Testis (tissue), 3 donors: ENCODE results near the gene KLHL3. TPM values are rescaled to one million over a fixed set of nuclear protein-coding genes. Genes with fewer than 3 reads are reported as not detected.

ENCODE experiments used
- DNase-seq: peaks from one replicate; pipeline ENCODE4 v3.0.0-alpha.2; 2019
- H3K27ac ChIP-seq, 2 donors: fragments of 200-600 bp; sonication (generic); one replicate each; pipeline ENCODE4 v1.5.1; 2019
- H3K27me3 ChIP-seq: fragments of 200-600 bp; sonication (generic); one replicate; pipeline ENCODE4 v1.5.1; 2019
- H3K36me3 ChIP-seq: fragments of 200-600 bp; sonication (generic); one replicate; pipeline ENCODE4 v1.5.1; 2017; ENCODE audit warnings: low read depth; ENCODE audit errors: missing control alignments
- H3K4me1 ChIP-seq: fragments of 200-600 bp; sonication (generic); one replicate; pipeline ENCODE4 v1.5.1; 2019
- H3K4me3 ChIP-seq, 2 donors: fragments of 200-600 bp; sonication (generic); one replicate each; pipeline ENCODE4 v1.5.1; 2017 to 2019
- H3K9me3 ChIP-seq: fragments of 200-600 bp; sonication (generic); one replicate; pipeline ENCODE4 v1.5.1; 2017
- CTCF ChIP-seq, 3 experiments: fragments of 450-650 bp in 2 of 3; fragments of 200-600 bp in 1 of 3; sonication (generic) in 1 of 3; IDR thresholded peaks; one replicate each; pipeline ENCODE4 v1.5.1; 2016 to 2019; ENCODE audit warnings: antibody characterized with exemption in 3 of 3, mild to moderate bottlenecking in 2 of 3, moderate library complexity in 1 of 3
- POLR2A ChIP-seq: fragments of 450-650 bp; IDR thresholded peaks from one replicate; pipeline ENCODE4 v1.6.1; 2017; ENCODE audit warnings: antibody characterized with exemption, mild to moderate bottlenecking, moderate library complexity
- WGBS, 2 donors: methylation state at CpG; one replicate each; pipeline ENCODE4 v1.1.5; 2018; 5-methylcytosine and 5-hydroxymethylcytosine counted together
- intact Hi-C: fragments of 100-400 bp; cut with DNase I; formaldehyde crosslinking; loops from one replicate; pipeline ENCODE4 v1.15.1; 2023; ENCODE audit warnings: low total_unique reads
- polyA plus RNA-seq: library from polyadenylated mRNA; stranded (reverse); fragments of 350-450 nt; fragmentation: Illumina TruSeq; extraction: RNeasy Lipid Tissue Mini Kit (QIAGEN cat#74804); gene quantifications from one replicate; pipeline ENCODE4 v1.2.3, GENCODE V29; 2014; ENCODE audit warnings: low read depth, low replicate concordance; ENCODE audit not compliant: insufficient read depth
- total RNA-seq, 2 donors: library from RNA; depleted of rRNA; stranded (reverse); fragments of >200 nt; gene quantifications; one replicate each; pipeline ENCODE4 v1.2.3, GENCODE V29; 2016

The KLHL3 gene
- total and polyA plus RNA-seq, 3 donors from 2014 or later: 13.7 to 35.0 (median 26.2) TPM

DNA sequence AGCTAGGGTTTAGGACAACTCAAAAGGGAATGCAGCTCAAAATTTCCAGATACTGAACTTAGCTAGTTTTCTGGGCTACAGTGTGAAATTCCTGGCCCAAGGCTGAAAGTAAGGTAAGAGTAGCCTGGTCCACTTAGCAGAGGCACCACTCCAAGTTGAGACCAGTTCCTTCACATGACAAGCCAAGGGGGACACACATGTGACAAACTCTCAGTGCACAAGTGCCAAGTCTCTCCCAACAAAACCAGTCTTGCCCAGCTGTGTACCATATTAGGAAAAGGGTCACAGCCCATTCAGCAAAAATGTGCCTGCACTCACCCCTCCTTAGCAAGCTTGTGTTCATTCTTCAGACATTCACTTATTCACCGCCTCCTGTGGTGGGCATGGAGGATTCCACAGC is 27.8 kb downstream of the KLHL3 start:
- intact Hi-C loops: no loop called here
- no peaks in the 10 kb centered on the region for H3K27me3 ChIP-seq
- no peaks in the 10 kb centered on the region for H3K9me3 ChIP-seq
- H3K36me3 ChIP-seq: no peaks in the 10 kb centered on the region
- TF ChIP-seq POLR2A (no peak), CTCF (IDR thresholded peaks at IDR 0.05) (no peak)
- no peak overlapping the region for H3K27ac ChIP-seq
- no peaks in the 10 kb centered on the region for H3K4me1 ChIP-seq
- 92 to 100% methylated on average over 1 of the region's 1 CpG for WGBS, 2 donors
- H3K4me3 ChIP-seq: no peak overlapping the region
- DNase-seq: no peak

- no peaks in the 10 kb centered on the region for H3K36me3 ChIP-seq
- no peak overlapping the region for H3K4me3 ChIP-seq
- intact Hi-C loops: no loop called here
- no peaks in the 10 kb centered on the region for H3K4me1 ChIP-seq
- no peak overlapping the region for H3K27ac ChIP-seq
- no peak for DNase-seq
- H3K9me3 ChIP-seq: no peaks in the 10 kb centered on the region
- WGBS, 2 donors: 82 to 84% methylated on average over 2 of the region's 2 CpGs
- TF ChIP-seq POLR2A (no peak), CTCF (IDR thresholded peaks at IDR 0.05) (no peak)
- no peaks in the 10 kb centered on the region for H3K27me3 ChIP-seq
Observed at GRCh38 chr5:137706841-137707240, 29.0 kb downstream of the KLHL3 start.

DNA sequence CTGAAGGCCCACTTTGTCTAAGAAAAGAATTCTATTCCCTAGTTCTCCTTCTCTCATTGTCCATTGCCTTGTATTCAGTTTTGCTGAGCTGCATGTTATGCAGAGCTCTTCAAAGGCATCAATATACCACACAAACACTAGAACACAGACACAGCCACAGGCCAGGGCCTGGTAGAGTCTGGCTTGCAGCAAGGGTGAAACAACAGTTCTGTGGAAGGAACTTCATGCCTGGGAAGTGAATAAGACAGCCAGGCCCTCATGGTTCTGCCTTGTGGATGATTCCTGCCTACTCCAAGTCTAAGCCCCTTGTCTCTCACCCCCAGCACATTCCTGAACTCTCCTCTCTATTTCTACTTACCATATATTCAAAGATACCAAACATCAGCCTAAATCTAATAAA is 30.8 kb downstream of the KLHL3 start:
- DNase-seq: no peak
- no peaks in the 10 kb centered on the region for H3K27me3 ChIP-seq
- intact Hi-C loops: no loop called here
- TF ChIP-seq POLR2A: no peak
- no peak overlapping the region for H3K27ac ChIP-seq
- H3K36me3 ChIP-seq: no peaks in the 10 kb centered on the region
- H3K4me1 ChIP-seq: no peaks in the 10 kb centered on the region
- no peaks in the 10 kb centered on the region for H3K9me3 ChIP-seq
- no peak overlapping the region for H3K4me3 ChIP-seq

DNA sequence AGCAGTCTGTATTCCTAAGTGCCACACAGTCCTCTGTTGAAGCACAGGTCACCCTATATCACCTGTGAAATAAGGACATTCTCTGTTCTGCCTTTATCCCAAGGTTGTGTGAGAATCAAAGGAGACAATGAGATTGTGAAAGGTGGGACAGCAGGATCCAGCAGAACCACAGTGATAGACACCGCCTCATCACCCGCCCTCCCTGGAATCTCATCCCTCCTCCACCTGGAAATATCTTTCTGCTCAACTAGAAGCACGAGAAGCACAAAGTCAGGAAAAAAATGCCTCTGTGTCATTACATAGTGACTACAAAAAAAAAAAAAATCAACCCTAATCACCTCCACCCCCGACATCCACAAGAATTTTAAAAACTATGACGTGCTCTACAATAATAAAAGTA is 32.3 kb downstream of the KLHL3 start:
- intact Hi-C loops: no loop called here
- no peaks in the 10 kb centered on the region for H3K27me3 ChIP-seq
- H3K9me3 ChIP-seq: no peaks in the 10 kb centered on the region
- WGBS, 2 donors: 88 to 91% methylated on average over 5 of the region's 5 CpGs
- no peaks in the 10 kb centered on the region for H3K36me3 ChIP-seq
- no peak overlapping the region for H3K27ac ChIP-seq
- TF ChIP-seq CTCF (IDR thresholded peaks at IDR 0.05): no peak
- no peak for TF ChIP-seq POLR2A
- H3K4me3 ChIP-seq: no peak overlapping the region
- no peak for DNase-seq
- no peaks in the 10 kb centered on the region for H3K4me1 ChIP-seq

DNA sequence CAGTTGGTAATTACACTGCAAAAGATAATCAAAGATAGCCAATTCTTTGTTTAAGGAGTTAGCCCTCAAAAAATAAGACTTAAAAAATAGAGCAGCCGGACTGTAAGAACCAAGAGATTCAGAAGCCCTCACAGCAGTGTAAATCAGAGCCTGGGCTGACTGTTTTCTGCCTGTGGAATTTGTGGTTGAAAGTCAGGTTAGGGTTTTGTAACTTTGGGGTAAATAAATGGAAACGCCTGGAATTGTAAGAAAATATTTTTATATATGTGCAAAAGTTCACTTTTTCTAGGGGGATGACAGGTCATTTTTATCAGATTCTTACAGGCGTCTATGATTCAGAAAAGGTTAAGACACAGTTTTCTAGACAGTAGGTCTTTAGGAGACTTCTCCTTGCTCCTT is 35.6 kb downstream of the KLHL3 start:
- TF ChIP-seq CTCF (IDR thresholded peaks at IDR 0.05) (no peak), POLR2A (no peak)
- Histone ChIP-seq H3K27me3 (no peaks in the 10 kb centered on the region), H3K27ac (no peak overlapping the region), H3K4me1 (no peaks in the 10 kb centered on the region), H3K9me3 (no peaks in the 10 kb centered on the region), H3K36me3 (no peaks in the 10 kb centered on the region), H3K4me3 (no peak overlapping the region)
- 71 to 78% methylated on average over 3 of the region's 3 CpGs for WGBS, 2 donors
- DNase-seq: no peak
- intact Hi-C loops: no loop called here
